Effector CD8-positive, alpha-beta T cell (primary cell): ENCODE data around the gene CUL4A.
"Not testable (repeated sequence)": the region's sequence is repeated elsewhere in the genome, so short reads cannot be mapped to it uniquely, and the experiment has no call there.

Experiments used
- DNase-seq: peaks from one replicate; lab custom pipeline; 2025; lab: John Stamatoyannopoulos, UW

CUL4A gene

DNA sequence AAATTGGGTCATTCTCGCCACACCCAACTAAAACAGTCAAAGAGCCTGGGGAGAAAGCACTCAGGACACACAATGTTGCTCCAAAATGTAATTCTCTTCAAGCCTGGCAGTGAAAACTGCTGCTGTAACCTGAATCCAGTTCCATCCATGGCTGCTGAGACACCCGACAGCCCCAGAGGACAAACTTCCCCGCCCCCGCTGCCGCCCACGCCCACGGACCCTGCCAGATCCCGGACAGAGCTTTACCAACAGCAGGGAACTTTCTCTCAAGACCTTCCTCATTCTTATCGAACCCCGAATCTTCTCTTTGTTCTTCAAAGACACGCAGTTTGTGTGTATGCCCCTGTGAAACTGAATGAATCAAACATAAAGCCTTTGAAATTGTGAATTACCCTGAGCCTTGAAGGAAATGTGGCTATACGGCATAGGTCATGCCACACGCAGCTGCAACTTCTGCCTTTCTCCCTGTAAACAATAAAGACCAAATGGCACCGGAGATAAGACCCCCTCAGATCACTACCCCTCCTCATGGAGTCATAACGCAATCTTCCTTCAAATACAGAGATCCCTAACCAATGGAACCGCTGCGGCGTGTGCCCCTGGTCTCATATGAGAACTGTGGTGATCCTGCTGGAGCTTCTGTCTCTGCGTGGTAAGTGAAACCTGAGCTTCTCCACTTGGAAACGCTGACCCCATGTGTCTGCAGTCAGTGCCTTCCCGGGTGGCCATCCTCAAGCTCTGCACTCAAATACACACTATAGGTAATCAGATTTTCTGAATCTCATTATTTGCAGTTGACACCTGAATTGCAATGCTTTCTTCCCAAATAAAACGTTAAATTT lies 82.8 kb downstream of the CUL4A start:
- no peak for DNase-seq

DNA sequence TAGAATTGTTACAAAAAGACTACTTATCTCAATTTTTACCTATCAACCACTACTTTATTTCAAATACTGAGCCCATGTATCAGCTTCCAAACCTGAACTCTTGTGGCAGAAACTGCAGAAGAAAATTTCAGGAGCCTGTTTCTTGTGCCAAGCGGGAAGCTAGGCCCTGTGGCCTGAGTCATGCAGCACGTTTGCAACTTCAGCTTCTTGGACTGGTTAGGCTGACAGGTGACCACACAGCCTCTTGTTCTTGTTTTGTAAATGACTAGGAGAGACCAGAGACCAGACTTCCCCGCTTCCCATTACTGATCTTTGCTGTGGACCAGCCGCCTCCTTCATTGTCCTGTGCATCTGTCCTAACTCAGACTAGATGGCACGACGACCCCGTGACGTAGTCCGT lies 84.3 kb downstream of the CUL4A start:
- no peak for DNase-seq

DNA sequence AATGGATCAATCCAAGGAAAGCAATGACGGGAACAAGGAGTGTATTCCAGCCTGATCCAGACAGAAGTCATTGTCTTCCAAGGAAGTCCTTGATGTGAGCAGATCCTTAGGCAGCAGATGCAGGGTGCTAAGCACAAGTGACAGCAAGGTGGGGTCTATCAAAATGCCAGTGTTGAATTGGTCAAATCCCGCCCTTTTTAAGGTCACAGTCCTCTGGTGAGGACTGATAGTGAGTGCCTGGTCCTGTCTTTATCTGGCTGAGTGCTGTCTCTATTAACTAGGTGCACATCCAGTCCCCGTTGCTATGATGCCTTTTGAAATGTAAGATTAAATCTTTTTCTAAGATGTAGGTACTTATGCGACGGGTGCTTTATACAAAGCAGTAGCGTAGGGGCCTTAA lies 86.4 kb downstream of the CUL4A start:
- DNase-seq, result no peak

DNA sequence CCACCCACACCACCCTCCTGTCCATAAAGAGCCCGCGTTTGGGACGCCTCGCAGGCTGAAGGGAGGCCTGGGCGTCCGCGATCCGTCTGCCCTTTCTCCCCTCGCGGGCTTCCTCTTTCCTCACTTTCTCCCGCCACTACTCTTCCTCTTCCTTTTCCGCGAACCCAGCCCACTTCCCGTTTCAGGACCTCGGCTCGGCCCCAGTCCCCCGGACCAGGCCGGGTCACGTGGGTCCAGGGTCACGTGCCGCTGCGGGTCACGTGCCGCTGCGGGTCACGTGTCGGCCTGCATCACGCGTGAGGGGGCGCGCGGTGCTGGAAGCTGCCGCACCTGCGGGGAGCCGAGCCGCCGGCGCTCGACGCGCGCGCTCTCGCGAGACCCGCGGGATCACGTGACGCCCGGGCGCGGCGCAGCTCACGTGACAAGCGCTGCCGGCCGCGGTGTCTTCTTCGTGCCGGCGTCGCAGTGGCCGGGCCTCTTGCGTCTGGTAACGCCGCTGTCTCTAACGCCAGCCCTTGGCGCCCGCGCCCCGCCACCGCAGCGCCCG lies 87.5 kb downstream of the CUL4A start, which contains the start of gene LAMP1:
LAMP1 (plus strand) TSS at position 417 of the 547 bp plus-strand sequence. CDS start 196 bp downstream, outside the sequence.
- peak; percentile 99 for DNase-seq

DNA sequence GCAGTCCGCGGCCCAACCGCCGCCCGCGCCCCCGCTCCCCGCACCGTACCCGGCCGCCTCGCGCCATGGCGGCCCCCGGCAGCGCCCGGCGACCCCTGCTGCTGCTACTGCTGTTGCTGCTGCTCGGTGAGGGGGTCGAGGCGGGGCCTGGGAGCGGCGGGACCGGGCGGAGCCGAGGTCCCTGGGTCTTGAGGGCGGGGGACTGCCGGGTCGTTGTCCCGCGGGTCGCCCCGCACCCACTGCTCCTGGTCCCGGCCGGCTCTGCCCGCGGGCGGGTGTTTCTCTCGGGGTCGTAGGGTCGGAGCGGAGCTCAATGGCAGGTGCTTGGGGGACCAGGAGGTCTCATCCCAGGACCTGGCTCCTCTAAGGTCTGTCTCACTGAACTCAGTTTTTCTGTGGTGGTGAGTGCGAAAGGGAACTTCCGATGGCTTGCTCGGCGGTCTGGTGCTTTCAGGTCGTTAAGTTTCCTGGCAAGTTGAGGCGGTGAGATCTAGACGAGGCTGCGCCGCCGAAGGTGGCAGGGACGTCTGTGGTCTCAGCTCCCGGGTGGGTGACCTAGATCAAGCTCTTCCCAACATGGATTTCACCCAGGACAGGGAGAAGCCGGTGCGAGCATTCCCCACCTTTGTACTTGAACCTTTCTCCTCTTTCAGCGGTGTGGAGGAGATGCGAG lies 88.1 kb downstream of the CUL4A start:
- peak; percentile 52 for DNase-seq

DNA sequence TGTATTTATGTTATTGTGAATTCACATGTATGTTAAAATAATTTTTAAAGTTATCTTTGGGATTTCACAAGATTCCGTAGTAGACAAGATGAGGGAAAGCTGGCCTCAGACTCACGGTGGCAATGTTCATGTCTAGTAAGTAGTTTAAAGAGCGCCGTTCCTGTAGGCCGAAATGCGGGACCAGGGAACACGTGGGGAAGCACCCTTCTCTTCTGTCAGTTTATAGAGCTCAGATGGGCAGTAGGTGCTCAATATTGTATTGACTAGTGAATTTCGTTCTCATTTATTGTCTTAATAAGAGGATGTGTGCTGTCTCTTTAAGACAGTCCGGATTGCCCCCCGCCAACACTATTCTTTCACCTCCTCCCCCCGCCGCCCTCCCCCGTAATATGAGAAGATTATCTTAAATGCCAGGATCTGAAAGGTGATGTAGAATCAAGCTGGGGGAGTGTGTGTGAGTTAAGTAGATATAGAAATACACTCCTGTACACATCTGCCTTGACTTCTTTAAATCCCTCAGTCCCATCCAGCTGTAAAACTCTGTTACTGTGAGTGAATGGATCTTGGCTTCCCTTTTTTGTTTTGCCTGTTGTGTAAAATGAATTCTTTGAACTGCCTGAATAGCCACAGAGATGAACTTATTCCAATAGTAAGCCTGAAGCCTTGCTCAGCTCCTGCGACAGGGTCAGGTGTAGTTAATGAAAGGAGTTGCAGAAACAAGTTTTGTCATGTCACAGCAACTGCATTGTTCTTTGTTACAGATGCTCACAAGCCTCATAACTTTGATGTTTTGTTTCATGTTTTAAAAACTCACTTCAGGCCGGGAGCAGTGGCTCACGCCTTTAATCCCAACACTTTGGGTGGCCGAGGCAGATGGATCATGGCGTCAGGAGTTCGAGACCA lies 88.9 kb downstream of the CUL4A start:
- DNase-seq, result no peak

DNA sequence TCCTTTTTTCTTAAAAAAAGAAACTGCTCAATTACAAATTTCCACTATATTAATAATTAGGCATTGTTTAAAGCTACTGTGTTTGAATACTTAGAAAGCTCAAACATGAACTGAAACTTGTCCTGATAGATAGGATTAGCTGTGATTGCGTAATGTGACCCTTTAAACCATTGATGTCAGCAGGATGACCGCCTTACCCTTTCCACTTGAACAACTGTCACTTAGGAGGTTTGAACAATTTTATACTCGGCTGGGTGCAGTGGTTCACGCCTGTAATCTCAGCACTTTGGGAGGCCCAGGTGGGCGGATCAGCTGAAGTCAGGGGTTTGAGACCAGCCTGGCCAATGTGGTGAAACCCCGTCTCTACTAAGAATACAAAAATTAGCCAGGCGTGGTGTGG lies 90.5 kb downstream of the CUL4A start:
- no peak for DNase-seq

DNA sequence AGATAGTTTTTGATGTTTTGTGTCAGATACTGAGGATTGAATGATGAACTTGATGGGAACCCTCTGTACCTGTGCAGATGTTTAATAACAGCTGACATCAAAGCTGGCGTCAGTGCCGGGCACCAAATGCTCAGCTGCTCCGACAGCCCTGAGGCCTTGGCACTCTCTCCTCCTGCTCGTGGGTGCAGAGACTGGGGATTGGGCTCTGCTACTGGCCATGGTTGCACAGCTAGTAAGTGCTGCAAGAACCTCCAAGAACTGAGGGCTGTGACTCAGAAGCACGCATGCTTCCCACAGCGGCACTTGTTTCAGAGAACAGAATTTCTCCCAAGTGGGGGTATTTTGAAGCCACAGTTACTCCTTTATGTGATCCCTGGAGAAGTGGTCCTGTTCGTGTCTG lies 93.6 kb downstream of the CUL4A start:
- no peak for DNase-seq

DNA sequence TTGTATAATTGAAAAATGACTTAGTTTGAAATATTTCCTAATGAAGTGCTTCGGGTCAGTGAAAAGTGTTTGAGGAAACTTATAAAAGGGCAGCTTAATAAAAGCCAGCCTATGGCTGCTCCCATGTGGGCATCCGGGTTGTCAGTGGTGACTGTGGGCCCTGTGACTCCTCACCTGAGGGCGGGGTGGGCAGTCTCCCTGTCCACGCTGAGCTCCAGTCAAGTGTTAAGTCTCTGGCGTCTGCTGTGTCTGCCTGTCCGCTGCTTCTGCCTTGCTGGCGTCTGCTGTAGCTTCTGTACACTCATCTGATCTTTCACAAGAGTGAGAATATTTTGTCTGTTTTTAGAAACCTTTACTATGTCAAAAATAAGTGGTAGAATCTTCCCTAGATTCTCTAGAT lies 94.7 kb downstream of the CUL4A start:
- DNase-seq, result no peak

DNA sequence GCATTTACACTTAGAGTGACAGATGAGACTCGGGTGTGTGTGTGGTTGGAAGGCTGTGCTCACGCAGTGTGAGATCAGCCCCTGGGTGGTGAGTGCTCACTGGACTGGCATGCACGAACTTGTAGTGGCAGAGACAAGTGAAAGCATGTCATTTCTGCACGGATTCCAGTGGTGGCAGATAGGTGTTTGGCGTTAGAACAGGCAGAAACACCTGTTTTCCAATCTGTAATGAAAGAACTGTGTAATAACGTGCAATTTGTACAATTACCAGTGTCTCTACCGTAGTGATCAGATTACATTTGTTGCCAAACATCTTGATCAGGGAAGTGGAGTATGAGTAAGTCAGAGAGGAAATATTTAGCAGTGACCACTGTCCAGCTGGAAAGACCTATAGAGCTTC lies 95.8 kb downstream of the CUL4A start:
- DNase-seq, result no peak

DNA sequence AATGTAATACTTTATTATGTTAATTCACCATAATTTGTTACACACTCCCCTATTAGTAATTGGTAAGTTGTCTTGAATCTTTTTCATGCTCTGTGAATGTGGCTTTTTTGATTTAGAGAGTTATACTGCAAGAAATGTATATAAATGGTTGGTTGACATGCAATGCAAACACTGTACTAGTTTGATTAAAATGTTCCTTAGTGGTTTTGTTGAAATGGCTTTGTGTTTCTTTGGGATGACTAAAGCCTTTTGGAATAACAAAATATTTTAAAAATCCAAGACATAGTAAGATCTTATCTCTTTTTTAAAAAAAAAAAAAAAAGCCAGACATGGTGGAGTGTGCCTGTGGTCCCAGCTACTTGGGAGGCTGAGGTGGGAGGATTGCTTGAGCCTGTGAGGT lies 98.1 kb downstream of the CUL4A start:
- DNase-seq, result no peak

DNA sequence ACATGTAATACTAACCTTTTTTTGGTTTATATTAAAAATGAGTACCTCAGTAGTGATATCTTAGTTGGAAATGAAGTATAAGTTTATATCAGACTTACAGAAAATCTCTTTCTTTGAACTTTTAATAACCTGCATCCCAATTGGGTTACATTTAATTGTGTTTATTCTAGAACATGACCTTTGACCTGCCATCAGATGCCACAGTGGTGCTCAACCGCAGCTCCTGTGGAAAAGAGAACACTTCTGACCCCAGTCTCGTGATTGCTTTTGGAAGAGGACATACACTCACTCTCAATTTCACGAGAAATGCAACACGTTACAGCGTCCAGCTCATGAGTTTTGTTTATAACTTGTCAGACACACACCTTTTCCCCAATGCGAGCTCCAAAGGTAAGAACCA lies 100.1 kb downstream of the CUL4A start:
- no peak for DNase-seq

DNA sequence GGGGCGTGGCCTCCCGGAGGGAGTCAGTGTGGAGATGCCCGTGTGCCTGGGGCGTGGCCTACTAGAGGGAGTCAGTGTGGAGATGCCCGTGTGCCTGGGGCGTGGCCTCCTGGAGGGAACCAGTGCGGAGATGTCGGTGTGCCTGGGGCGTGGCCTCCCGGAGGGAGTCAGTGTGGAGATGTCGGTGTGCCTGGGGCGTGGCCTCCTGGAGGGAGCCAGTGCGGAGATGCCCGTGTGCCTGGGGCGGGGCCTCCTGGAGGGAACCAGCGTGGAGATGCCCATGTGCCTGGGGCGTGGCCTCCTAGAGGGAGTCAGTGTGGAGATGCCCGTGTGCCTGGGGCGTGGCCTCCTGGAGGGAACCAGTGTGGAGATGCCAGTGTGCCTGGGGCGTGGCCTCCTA lies 104.7 kb downstream of the CUL4A start:
- DNase-seq, result not testable (repeated sequence)

DNA sequence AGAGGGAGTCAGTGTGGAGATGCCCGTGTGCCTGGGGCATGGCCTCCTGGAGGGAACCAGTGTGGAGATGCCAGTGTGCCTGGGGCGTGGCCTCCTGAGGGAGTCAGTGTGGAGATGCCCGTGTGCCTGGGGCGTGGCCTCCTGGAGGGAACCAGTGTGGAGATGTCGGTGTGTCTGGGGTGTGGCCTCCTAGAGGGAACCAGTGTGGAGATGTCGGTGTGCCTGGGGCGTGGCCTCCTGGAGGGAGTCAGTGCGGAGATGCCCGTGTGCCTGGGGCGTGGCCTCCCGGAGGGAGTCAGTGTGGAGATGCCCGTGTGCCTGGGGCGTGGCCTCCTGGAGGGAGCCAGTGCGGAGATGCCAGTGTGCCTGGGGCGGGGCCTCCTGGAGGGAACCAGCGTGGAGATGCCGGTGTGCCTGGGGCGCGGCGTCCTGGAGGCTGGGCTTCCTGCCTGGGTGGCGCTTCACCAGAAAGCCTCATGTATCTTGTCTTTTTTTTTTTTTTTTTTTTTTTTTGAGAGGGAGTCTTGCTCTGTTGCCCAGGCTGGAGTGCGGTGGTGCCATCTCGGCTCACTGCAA lies 105.6 kb downstream of the CUL4A start:
- DNase-seq, result not testable (repeated sequence)

DNA sequence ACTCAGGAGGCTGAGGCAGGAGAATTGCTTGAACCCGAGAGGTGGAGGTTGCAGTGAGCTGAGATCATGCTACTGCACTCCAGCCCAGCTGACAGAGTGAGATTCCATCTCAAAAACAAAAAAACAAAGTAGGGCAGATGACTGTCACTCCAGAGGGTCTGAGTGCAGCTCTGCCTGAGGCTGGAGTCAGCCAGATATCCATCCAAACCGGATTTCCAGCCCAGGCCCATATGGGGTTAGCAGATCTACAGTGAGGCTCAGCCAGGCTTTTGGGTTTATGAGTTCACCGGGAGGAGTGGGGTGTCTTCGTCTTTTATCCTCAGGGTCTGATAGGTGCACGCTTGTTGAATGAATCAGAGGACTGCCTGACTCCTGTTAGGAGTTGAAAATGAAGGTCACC lies 106.6 kb downstream of the CUL4A start:
- no peak for DNase-seq
